Adrenal gland (tissue), 12 donors: ENCODE data around the gene PTGIS. TPM values are rescaled to one million over a fixed set of nuclear protein-coding genes. Genes with fewer than 3 reads are reported as not detected.

Experiments
- DNase-seq, 7 donors: peaks; one replicate each; pipeline ENCODE4 v3.0.0-alpha.2; 2019 to 2020
- H3K27ac ChIP-seq, 5 donors: fragments of 200-600 bp; sonication (generic) in 4 of 5; 1 replicate in 3 of 5; 2 replicates in 2 of 5; pipeline versions ENCODE4 v1.5.1 to v1.8.0; 2016 to 2020; ENCODE audit warnings: mild to moderate bottlenecking in 1 of 5
- H3K27me3 ChIP-seq: fragments of 200-600 bp; 2 replicates; pipeline ENCODE4 v1.8.0; 2021
- H3K36me3 ChIP-seq, 2 donors: fragments of 200-600 bp; replicated peaks in 1 of 2; 1 replicate in 1 of 2; 2 replicates in 1 of 2; pipeline versions ENCODE4 v1.5.1 to v1.8.0; 2018 to 2022
- H3K4me1 ChIP-seq, 2 donors: fragments of 200-600 bp; replicated peaks in 1 of 2; 1 replicate in 1 of 2; 2 replicates in 1 of 2; pipeline versions ENCODE4 v1.5.1 to v1.8.0; 2018 to 2021
- H3K4me3 ChIP-seq, 4 donors: fragments of 200-600 bp; sonication (generic) in 3 of 4; one replicate each; pipeline ENCODE4 v1.5.1; 2016 to 2018
- H3K9me3 ChIP-seq, 3 donors: fragments of 200-600 bp; sonication (generic) in 1 of 3; replicated peaks in 1 of 3; 1 replicate in 2 of 3; 2 replicates in 1 of 3; pipeline versions ENCODE4 v1.5.1 to v1.8.0; 2016 to 2021
- POLR2A ChIP-seq, 2 donors: fragments of 450-650 bp; IDR thresholded peaks; one replicate each; pipeline ENCODE4 v1.6.1; 2017; ENCODE audit warnings: antibody characterized with exemption in 2 of 2, mild to moderate bottlenecking in 2 of 2, moderate library complexity in 1 of 2
- WGBS, 4 donors: extraction: QIAGEN DNeasy Blood & Tissue Kit in 2 of 4; methylation state at CpG; one replicate each; pipeline versions ENCODE4 v1.1.5 to v1.1.7; 2013 to 2017; 5-methylcytosine and 5-hydroxymethylcytosine counted together
- intact Hi-C, 2 donors: fragments of 100-400 bp; cut with DNase I; formaldehyde crosslinking; loops; one replicate each; pipeline versions ENCODE4 v1.14.1 to v1.15.0; 2022 to 2023
- polyA plus RNA-seq, 3 donors: library from polyadenylated mRNA; stranded (reverse); fragments of 200-250 nt in 2 of 3; fragments of 350-450 nt in 1 of 3; fragmentation: Illumina TruSeq in 1 of 3; extraction: RNeasy Lipid Tissue Mini Kit (QIAGEN cat#74804) in 1 of 3; gene quantifications; one replicate each; pipeline ENCODE4 v1.2.3, GENCODE V29; 2013 to 2014
- total RNA-seq, 9 donors: library from RNA; depleted of rRNA in 4 of 9; stranded (reverse); fragments of >200 nt in 4 of 9; fragments of 120-200 nt in 1 of 9; fragmentation: NEBNext Ultra II Directional in 1 of 9; extraction: Animal tissue kit (Norgen Biotek cat#: 25700) in 1 of 9; gene quantifications; one replicate each; pipeline versions ENCODE4 v1.1.0 to v1.2.4, GENCODE V29; 2013 to 2023
- TF ChIP-seq, protein P1 (sequence below), 6 experiments: fragments of 450-650 bp in 4 of 6; fragments of 200-600 bp in 2 of 6; sonication (generic) in 1 of 6; IDR thresholded peaks; 1 replicate in 5 of 6; 2 replicates in 1 of 6; pipeline versions ENCODE4 v1.5.1 to v1.8.0; 2016 to 2021; ENCODE audit warnings: antibody characterized with exemption in 6 of 6, mild to moderate bottlenecking in 2 of 6, moderate library complexity in 1 of 6
- donor health status: healthy with polysubstance abuse.
- donor health status: Bipolar disorder and iron deficiency.
- donor health status: DM: yes; HTN: yes; CAD: no.
- donor health status: DM: no; HTN: no; CAD: no.
- donor health status: DM: no; HTN: no; CAD: no.
- donor health status: DM: yes; HTN: yes; CAD: no.

The PTGIS gene
- total and polyA plus RNA-seq, 12 donors = 3.5 to 34.2 (median 8.0) TPM

DNA sequence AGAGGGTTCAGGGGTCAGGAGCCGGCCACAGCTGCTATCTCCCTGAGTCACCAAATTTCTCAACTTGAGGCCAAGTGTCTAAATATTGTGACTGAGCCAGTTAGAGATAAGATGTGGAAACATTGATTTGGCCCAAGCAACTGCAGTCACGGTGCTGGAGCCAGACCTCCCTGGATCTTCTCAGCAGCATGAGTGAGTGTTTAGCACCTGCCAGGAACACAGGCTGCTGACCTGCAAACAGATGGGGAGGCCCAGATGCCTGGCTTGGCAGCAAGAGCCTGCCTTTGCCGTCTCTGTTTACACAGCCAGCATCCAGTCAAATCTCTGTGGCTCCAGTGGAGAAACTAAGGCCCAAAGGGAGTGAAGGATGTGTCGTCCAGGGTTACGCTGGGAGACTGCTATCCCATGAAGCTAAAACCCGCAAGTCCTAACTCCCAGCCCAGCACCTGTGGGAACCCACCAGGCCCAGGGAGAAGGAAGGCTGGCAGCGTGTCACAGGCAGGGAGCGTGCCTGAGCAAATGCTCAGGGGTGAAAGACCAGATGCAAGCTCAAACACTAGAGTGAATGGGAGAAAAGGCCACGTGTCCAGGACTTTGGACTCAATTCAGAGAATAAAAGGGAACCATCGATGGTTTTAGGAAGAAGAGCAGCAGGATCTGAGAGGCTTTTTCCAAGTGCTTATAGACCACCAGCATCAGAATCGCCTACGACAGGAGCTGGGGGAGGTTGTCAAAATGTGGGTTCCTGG, 15.9 kb upstream of the PTGIS start:
- Histone ChIP-seq H3K9me3 (no peaks in the 10 kb centered on the region), H3K27me3 (no peaks in the 10 kb centered on the region), H3K36me3 (no peaks in the 10 kb centered on the region), H3K27ac (peak overlapping the region in 2 of 5 donors; percentile 60 to 80), H3K4me3 (no peak overlapping the region), H3K4me1 (peaks cover 0 to 17% of the 10 kb centered on the region in 2 donors)
- DNase-seq = peak; percentile 26 to 89 (median 81)
- TF ChIP-seq, protein P1, sequence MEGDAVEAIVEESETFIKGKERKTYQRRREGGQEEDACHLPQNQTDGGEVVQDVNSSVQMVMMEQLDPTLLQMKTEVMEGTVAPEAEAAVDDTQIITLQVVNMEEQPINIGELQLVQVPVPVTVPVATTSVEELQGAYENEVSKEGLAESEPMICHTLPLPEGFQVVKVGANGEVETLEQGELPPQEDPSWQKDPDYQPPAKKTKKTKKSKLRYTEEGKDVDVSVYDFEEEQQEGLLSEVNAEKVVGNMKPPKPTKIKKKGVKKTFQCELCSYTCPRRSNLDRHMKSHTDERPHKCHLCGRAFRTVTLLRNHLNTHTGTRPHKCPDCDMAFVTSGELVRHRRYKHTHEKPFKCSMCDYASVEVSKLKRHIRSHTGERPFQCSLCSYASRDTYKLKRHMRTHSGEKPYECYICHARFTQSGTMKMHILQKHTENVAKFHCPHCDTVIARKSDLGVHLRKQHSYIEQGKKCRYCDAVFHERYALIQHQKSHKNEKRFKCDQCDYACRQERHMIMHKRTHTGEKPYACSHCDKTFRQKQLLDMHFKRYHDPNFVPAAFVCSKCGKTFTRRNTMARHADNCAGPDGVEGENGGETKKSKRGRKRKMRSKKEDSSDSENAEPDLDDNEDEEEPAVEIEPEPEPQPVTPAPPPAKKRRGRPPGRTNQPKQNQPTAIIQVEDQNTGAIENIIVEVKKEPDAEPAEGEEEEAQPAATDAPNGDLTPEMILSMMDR (IDR thresholded peaks at IDR 0.05) = no peak
- WGBS, 4 donors = 48 to 55% (median 54%) methylated on average over 12 of the region's 12 CpGs
- intact Hi-C loops = no loop called here

DNA sequence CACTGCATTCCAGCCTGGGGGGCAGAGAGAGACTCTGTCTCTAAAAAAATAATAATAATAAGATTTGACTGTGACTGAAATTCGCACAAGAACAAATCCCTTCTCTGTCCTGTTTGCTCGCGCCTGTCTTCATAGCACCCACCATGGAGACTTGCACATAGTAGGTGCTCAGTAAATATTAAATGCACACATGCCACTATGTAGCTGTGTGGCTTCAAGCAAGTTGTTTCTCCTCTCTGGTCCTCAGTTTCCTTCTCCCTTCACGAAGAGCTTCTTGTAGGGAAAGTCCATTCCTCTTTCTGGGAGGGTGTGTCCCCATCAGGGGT, 15.4 kb upstream of the PTGIS start:
- WGBS, 4 donors = 68 to 78% (median 73%) methylated on average over 4 of the region's 4 CpGs

DNA sequence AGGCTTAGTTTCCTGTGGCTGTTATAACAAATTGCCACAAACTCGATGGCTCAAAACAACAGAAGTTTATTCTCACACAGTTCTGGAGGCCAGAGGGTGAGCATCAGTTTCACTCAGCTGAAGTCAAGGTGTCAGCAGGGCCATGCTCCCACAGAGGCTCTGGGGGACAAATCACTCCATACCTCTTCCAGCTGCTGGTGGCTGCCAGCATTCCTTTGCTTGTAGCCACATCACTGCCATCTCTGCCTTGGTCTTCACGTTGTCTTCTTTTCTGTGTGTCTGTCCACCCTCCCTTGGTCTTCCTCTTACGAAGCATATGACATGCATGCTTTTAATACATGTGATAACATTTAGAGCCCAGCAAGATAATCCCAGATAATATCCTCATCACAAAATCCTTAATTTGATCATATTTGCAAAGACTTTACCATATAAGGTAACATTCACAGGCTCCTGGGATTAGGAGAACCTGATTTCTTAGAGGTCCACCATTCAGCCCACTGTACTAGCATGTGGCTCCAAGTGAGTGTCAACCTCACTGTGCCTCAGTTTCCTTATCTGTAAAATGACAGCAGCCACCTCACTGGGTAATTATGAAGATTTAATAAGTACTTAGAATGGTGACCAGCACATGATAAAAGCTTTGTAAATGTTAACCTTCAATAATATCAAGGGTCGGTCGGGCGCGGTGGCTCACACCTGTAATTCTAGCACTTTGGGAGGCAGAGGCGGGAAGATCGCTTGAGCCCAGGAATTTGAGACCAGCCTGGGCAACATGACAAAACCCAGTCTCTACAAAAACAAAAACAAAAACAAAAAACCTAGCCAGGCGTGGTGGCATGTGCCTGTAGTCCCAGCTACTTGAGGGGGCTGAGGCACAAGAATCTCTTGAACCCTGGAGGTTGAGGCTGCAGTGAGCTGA, 14.7 kb upstream of the PTGIS start:
- H3K27ac ChIP-seq = no peak overlapping the region
- no peak for DNase-seq
- H3K36me3 ChIP-seq = no peaks in the 10 kb centered on the region
- peaks cover 0 to 17% of the 10 kb centered on the region in 2 donors for H3K4me1 ChIP-seq
- TF ChIP-seq, protein P1 (IDR thresholded peaks at IDR 0.05) = no peak
- WGBS, 4 donors = 93 to 97% (median 95%) methylated on average over 10 of the region's 10 CpGs
- intact Hi-C loops = no loop called here
- H3K27me3 ChIP-seq = no peaks in the 10 kb centered on the region
- H3K4me3 ChIP-seq = no peak overlapping the region
- H3K9me3 ChIP-seq = no peaks in the 10 kb centered on the region

More for the DNA sequence above, 15.4 kb upstream of the PTGIS start:
- intact Hi-C loops = no loop called here
- Histone ChIP-seq H3K4me1 (peaks cover 0 to 17% of the 10 kb centered on the region in 2 donors), H3K36me3 (no peaks in the 10 kb centered on the region), H3K4me3 (no peak overlapping the region), H3K27ac (peak overlapping the region in 1 of 5 donors; percentile 80), H3K27me3 (no peaks in the 10 kb centered on the region), H3K9me3 (no peaks in the 10 kb centered on the region)
- no peak for DNase-seq
- no peak for TF ChIP-seq POLR2A (IDR thresholded peaks at IDR 0.05)
- TF ChIP-seq, protein P1 (IDR thresholded peaks at IDR 0.05) = no peak

DNA sequence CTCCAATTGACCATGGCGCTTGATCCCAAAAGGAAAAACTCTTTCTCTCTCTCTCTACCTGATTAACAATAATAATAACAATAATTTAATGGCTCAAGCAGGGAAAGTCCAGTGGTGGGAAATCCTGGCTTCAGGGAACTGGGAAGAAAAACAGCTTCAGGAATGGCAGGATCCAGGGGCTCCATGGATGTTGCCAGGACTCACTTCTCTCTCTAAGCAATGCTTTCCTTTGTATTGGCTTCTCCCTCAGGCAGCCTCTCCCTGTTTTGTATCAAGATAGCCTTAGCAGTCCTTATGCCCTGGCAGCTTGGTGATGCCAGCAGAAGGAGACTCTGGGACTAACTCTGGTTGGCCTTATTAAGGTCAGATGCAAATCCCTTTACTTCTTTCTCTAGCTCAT, 13.5 kb upstream of the PTGIS start:
- H3K36me3 ChIP-seq = no peaks in the 10 kb centered on the region
- no peaks in the 10 kb centered on the region for H3K9me3 ChIP-seq
- TF ChIP-seq, protein P1 (IDR thresholded peaks at IDR 0.05) = no peak
- TF ChIP-seq POLR2A (IDR thresholded peaks at IDR 0.05) = no peak
- intact Hi-C loops = no loop called here
- WGBS, 4 donors = 93 to 100% (median 100%) methylated on average over 1 of the region's 1 CpG
- peak overlapping the region in 1 of 5 donors; percentile 15 for H3K27ac ChIP-seq
- H3K4me3 ChIP-seq = no peak overlapping the region
- H3K4me1 ChIP-seq = peaks cover 0 to 17% of the 10 kb centered on the region in 2 donors
- H3K27me3 ChIP-seq = no peaks in the 10 kb centered on the region
- no peak for DNase-seq
